Activated T-cell treated with anti-CD3 and anti-CD28 coated beads for 48 hours (primary cell): ENCODE results near the gene OTC.

Experiments
- DNase-seq: peaks from one replicate; pipeline ENCODE4 v3.0.0-alpha.2; 2020; ENCODE audit warnings: low read depth

Gene OTC

GRCh38 chrX:38357747-38358673 is 5.6 kb downstream of the OTC start:
- DNase-seq = no peak

DNA sequence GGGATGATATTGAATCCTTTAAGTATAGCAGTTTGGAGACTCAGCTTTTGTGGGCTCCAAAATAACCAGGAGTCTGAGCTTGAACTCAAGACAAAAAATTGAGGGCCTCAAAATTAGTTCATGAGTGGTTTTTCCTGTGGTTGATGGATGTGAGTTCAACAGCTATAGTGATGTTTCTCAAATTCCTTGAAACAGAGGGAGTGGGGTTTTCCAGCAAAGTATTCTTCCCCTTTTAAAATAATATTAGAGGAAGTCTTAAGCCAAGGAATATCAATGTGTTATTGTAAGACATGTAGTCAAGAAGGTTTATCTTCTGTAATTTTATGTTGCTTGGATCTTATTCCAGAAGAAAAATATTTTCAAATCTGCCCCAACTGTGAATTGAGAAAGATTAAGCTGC is 10.6 kb downstream of the OTC start:
- no peak for DNase-seq

- DNase-seq = no peak
Measured at GRCh38 chrX:38365954-38366353, 13.6 kb downstream of the OTC start.

DNA sequence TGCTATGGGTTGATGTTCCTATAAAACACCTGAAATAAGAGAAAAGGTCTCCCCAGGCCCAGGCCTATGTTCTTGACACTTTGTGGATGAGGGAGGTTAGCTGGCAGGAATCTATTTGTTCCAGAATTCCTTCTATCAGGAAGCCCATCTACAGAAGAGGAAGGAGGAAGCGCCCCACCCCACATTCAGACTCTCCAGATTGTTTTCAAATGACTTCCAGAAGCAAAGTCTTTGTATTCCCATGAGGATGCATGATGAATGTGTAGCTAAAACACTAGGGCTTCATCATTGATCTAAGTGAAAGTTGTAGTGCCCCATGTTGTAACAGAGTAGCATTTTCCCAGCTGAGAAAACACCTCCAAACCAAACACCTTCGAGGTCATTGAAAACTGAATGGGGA is 16.4 kb downstream of the OTC start:
- DNase-seq = no peak

- DNase-seq = no peak
Measured at GRCh38 chrX:38371641-38372040, 19.2 kb downstream of the OTC start.

GRCh38 chrX:38374431-38374830 is 22.0 kb downstream of the OTC start:
- no peak for DNase-seq

DNA sequence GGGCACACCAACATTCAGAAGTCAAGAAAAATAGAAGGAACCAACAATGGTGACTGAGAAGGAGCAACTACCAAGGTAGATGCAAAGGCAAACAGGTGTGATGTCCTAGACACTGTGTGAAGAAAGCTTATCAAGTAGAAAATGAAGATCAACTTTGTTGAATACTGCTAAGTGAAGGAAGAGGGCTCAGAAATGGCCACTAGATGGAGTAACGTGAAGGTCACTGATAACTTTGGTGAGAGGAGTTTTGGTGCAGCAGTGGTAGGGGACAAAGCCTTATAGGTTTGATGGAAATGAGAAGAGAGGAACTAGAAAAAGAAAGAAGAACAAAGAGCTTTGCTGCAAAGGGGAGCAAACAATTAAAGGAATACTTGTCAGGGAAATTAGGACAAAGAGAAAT is 23.5 kb downstream of the OTC start:
- no peak for DNase-seq

- no peak for DNase-seq
Measured at GRCh38 chrX:38376747-38377146, 24.3 kb downstream of the OTC start.

GRCh38 chrX:38379088-38379487 is 26.7 kb downstream of the OTC start:
- DNase-seq = no peak

DNA sequence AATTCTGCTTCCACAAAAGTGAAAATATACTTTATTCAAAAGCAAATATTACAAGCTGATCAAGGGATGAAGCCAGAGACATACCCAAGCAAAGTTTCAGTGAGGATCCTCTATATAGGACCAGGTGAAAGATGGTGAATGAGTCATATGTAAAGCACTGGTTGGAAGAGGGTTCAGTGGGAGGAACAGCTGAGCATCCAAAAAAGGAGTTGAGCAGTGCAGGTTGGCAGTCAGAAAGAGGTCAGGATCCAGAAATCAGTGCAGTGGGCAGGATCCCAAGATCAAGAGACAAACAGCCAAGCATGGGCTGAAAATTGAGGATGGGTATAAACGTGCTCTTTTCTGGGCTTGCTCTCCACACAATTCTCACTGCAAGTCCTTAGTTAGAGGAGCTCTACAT is 30.3 kb downstream of the OTC start:
- no peak for DNase-seq

DNA sequence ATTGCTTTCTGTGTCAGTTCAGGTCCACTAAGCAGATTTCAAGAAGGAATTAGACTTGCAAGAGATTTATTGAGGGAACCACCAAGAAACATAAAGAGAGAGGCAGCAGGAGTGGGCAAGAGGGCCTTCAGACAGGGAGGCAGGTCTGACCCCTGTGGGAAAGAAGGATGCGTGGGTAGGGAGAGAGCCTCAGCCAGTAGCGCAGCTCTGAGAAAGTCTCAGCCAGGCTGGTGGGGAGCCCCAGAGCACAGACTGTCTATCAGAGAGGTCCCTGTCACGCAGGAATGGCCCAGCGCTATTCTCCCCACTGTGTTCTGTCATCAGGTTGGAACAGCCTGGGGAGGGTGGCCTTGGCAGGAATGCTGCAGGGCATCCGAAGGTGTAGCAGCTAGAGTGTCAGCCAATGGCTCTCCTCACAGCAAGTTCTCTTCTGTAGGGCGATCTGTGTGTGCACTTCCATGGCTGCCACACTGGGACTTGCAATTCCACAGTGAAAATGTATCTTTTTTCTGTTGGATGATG is 48.0 kb downstream of the OTC start:
- DNase-seq = no peak

- DNase-seq = no peak
Measured at GRCh38 chrX:38402118-38402517, 49.7 kb downstream of the OTC start.

GRCh38 chrX:38403834-38404233 is 51.4 kb downstream of the OTC start:
- DNase-seq = no peak

DNA sequence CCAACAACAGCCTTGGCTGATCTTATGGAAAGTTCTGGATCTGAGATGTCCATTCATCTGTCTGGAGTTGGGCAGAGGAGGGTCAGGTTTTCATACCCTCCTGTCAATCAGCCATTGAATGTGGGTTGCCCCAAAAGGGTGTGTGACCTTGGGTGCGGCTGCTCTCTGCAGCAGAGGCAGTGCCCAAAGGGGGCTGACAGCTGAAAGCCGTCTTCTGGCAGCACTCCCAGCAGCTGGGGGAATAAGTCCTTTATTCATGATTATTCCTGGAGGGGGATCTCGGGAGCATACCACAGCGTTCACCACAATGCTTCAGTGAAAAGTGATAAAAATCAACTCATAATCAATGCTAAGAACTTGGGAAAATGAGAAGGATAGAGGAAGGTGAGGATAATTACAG is 54.7 kb downstream of the OTC start:
- DNase-seq = no peak

- DNase-seq = no peak
Measured at GRCh38 chrX:38409289-38409688, 56.9 kb downstream of the OTC start.

- DNase-seq = no peak
Measured at GRCh38 chrX:38426785-38427184, 74.4 kb downstream of the OTC start.

DNA sequence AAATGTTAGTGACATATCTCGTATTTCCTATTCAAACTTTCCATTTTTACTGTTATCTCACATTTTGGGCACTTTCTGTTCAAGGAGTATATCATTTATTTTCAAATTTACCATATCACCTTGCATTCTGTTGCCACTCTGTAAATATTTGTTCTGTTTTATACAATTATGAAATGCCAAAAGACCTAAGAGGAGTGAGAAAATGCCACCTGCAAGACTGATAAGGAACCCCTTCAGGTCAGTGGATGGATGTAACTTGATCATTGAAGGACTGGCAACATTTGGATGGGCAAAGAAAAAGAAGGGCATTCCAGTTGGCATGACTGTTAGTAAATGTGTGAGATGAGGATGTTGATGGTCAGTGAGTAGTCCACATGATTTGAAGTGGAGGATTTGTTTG is 79.1 kb downstream of the OTC start:
- DNase-seq = no peak

- no peak for DNase-seq
Measured at GRCh38 chrX:38435130-38435529, 82.7 kb downstream of the OTC start.

DNA sequence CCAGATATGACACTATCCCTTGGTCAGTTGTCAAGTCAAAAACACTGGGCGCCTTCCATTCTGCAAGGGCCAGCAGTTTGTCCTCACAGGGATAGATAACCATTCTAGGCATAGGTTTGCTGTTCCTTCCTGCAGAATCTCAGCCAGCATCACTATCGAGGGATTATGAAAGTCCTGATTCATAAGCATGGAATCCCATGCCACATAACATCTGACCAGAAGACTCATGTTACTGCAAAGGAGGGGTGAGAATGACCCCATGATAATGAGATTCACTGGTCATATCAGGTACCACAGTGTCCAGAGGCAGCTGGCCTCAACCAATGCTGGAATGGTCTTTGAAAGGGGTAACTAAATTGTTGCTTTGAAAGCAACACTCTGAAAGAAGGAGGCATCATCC is 84.7 kb downstream of the OTC start:
- no peak for DNase-seq

GRCh38 chrX:38438321-38438720 is 85.9 kb downstream of the OTC start:
- no peak for DNase-seq

DNA sequence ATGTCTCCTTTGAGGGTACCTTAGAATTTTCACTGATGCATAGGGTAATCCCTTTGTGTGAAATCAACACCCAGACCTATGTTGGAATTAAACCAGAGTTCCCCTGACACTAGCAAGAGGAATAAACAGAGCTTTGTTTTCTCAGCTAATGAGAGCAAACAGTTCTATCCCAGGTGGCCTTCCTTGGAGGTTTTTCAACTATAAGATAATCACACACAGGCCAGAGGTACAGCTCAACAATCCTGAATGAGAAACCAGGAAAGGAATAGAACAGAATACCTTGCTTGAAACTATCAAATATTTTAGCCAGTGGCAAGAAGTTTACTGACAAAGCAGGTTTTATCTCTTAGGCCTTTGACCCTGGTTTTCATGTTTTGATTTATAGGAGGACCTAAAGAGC is 100.2 kb downstream of the OTC start:
- DNase-seq = no peak

- DNase-seq = no peak
Measured at GRCh38 chrX:38458071-38458470, 105.7 kb downstream of the OTC start.

DNA sequence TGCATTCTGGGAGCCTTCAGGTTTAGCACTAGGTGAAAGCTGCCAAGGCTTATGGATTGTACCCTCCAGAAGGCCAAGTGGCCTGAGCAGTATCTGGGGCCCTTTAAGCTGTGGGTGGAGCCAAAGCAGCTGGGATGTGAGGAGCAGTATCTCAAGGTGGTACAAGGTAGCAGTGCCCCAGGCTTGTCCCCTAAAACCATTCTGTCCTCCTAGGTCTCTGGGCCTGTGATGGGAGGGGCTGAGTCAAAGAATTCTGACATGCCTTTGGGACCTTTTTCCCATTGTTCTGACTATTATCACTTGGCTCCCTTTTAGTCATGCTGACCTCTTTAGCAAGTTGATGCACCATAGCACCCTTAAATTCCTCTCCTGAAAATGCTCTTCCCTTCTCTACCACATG is 109.9 kb downstream of the OTC start:
- no peak for DNase-seq

DNA sequence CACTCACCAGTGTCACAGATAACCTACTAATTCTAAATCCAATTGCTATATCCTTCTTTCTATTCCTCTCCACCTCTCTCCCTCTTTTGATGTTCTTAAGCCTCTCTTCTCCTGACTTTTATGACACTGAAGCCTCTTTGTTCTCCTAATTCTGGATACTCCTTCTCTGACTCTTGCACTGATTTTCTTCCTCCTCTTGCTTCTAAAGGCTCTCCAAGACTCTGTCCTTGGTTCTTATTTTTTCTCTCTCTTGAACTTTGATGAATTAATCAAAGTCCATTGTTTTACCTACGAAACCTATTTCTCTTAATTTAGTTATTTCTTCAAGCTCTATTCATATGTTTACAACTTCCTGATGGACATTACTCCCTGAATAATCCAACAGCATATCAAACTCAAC is 113.3 kb downstream of the OTC start:
- no peak for DNase-seq
